ENCODE data around the gene TNFRSF1A. TPM values are rescaled to one million over a fixed set of nuclear protein-coding genes. Genes with fewer than 3 reads are reported as not detected.

Gene TNFRSF1A
- total RNA-seq, 1 donor from 2014 or later = 264 TPM

DNA sequence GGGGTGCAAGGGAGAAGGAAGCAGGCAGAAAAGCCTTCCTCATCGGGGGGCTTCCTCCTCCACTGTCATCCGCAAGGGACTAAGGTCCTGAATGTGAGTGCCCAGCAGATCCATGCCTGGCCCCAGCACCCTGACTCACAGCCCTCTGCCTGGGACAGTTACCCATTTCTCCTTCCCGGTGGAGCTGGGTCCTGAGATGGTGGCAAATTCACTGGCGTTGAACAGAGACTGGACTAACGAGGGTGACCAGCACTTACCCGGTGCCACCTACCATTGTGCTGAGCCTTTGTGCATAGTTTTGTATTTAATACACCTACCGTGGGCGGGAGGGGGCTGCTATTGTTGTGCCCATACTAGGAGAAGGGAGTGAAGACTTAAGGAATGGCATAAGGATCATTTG lies 62.2 kb downstream of the TNFRSF1A start:
- DNase-seq (ENCODE audit: low spot score) = peak; percentile 83

DNA sequence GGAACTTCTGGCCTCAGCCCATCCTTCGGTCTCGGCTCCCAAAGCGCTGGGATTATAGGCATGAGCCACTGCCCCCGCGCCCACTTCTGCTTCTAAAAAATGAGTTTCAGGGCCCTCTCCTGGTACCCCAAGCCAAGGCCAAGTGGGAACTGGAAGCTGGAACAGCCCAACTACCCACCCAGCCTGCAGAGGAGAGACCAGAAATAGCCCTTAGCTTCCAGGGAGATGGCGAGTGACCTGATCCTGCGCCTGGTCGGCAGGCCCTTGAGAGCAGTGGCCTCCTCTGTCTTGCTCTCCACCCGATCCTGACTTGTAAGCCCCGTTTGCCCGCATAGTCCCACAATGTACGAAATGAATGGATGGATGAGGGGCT lies 62.6 kb downstream of the TNFRSF1A start:
- DNase-seq (ENCODE audit: low spot score) = no peak

Other genes with a start within 250 kb of the TNFRSF1A start
- 733 TPM for gene VWF, start 217.4 kb downstream of the TNFRSF1A start, total RNA-seq
- 57.7 TPM for gene CD9, start 141.7 kb downstream of the TNFRSF1A start, total RNA-seq
- gene PLEKHG6, start 31.4 kb downstream of the TNFRSF1A start, total RNA-seq = 52.2 TPM
- 3.3 TPM for gene SCNN1A, start 33.5 kb upstream of the TNFRSF1A start, total RNA-seq
- 161 TPM for gene LTBR, start 42.1 kb upstream of the TNFRSF1A start, total RNA-seq
- gene CD27, start 102.9 kb upstream of the TNFRSF1A start, total RNA-seq = not detected
- gene TAPBPL, start 110.0 kb upstream of the TNFRSF1A start, total RNA-seq = 13.0 TPM
- 5.8 TPM for gene VAMP1, start 128.6 kb upstream of the TNFRSF1A start, total RNA-seq
- gene MRPL51, start 151.2 kb upstream of the TNFRSF1A start, total RNA-seq = 116 TPM
- 12.8 TPM for gene NCAPD2, start 152.0 kb upstream of the TNFRSF1A start, total RNA-seq
- gene GAPDH, start 192.4 kb upstream of the TNFRSF1A start, total RNA-seq = 1,402 TPM
- 22.5 TPM for gene IFFO1, start 214.0 kb upstream of the TNFRSF1A start, total RNA-seq
- 56.0 TPM for gene NOP2, start 226.2 kb upstream of the TNFRSF1A start, total RNA-seq